ENCODE measurements around the gene NMT2. TPM values are rescaled to one million over a fixed set of nuclear protein-coding genes. Genes with fewer than 3 reads are reported as not detected.

NMT2 gene
- total RNA-seq, 1 donor: 84.2 TPM

DNA sequence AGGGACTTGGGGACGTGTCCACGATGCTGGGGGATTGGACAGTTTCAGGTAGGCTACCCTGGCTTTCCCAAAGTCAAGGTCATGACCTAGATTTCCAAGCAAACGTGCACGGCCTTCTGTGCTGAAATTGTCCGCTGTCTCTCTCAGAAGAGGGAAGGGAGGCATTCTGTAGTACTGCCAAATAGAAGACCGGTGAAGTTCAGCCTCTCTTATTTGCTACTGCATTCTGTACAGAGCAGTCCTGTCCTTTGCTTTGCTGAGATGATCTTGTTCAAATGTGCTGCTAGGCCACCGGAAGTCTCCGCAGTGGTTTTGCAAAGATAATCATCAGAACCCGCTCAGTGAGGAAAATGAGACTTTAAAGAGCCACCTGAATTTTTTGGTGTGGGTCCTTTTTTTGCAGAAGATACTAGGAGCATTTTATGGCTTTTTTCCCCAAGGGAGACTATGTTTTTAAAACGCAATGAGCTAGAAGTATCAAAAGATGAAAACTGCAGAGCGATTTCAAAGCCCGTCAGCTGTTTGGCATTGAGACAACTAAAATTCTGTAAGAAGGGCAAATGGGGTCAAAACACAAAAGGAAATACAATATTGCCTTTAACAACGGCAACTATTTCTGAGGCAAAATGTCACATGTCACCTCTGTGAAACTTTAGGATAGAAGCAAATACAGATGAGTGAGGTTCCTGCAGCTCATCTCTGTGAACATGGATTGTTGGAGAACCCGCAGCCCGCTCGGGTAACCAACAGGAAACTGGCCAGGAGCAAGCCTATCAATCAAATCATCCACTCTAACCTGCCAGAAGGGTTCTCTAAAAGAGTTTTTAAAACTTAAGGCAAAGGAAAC, 1.3 kb upstream of the NMT2 start:
- H3K4me3 ChIP-seq (ENCODE audit: low read depth, low read length): no peak overlapping the region
- no peak for DNase-seq (ENCODE audit: low read depth)

DNA sequence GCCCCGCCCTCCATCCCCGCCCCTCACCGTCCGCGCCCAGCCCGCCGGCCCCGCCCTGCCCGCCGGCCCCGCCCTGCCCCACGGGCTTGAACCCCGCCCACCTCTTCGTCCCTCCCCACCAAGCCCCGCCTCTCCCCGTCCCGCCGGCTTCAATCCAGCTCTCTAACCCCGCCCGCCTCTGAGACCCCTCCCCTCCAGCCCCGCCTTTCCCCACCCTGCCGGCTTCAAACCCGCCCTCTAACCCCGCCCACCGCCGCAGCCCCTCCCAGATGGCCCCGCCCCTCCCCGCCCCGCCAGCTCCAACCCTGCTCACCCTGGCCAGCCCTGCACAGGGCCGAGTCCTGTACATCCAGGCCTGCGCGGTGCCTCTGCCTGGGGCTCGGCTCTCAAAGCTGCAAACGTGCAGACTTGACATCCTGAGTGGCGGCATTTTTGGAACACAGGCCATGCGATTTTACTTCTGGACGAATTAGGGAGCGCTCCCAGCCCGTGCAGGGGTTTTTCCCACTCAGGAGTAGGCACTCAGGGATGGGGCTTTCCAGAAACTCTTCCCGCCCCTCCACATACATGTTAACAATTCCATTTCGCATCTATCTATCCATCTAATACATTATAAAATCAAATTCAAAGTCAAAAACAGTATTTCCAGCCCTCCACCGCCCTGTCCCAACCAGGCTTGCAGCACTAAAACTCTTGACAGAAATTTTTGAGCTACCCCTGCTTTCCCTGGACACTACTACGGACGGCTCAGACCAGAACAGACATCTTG, 477 bp upstream of the NMT2 start:
- no peak overlapping the region for H3K4me3 ChIP-seq (ENCODE audit: low read depth, low read length)
- peak; percentile 98 for DNase-seq (ENCODE audit: low read depth)
- TF ChIP-seq, protein P1, sequence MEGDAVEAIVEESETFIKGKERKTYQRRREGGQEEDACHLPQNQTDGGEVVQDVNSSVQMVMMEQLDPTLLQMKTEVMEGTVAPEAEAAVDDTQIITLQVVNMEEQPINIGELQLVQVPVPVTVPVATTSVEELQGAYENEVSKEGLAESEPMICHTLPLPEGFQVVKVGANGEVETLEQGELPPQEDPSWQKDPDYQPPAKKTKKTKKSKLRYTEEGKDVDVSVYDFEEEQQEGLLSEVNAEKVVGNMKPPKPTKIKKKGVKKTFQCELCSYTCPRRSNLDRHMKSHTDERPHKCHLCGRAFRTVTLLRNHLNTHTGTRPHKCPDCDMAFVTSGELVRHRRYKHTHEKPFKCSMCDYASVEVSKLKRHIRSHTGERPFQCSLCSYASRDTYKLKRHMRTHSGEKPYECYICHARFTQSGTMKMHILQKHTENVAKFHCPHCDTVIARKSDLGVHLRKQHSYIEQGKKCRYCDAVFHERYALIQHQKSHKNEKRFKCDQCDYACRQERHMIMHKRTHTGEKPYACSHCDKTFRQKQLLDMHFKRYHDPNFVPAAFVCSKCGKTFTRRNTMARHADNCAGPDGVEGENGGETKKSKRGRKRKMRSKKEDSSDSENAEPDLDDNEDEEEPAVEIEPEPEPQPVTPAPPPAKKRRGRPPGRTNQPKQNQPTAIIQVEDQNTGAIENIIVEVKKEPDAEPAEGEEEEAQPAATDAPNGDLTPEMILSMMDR (IDR thresholded peaks at IDR 0.05; ENCODE audit: insufficient read depth, low read depth, low read length): no peak

More for the DNA sequence above, 1.3 kb upstream of the NMT2 start:
- TF ChIP-seq, protein P1 (IDR thresholded peaks at IDR 0.05; ENCODE audit: insufficient read depth, low read depth, low read length): no peak

DNA sequence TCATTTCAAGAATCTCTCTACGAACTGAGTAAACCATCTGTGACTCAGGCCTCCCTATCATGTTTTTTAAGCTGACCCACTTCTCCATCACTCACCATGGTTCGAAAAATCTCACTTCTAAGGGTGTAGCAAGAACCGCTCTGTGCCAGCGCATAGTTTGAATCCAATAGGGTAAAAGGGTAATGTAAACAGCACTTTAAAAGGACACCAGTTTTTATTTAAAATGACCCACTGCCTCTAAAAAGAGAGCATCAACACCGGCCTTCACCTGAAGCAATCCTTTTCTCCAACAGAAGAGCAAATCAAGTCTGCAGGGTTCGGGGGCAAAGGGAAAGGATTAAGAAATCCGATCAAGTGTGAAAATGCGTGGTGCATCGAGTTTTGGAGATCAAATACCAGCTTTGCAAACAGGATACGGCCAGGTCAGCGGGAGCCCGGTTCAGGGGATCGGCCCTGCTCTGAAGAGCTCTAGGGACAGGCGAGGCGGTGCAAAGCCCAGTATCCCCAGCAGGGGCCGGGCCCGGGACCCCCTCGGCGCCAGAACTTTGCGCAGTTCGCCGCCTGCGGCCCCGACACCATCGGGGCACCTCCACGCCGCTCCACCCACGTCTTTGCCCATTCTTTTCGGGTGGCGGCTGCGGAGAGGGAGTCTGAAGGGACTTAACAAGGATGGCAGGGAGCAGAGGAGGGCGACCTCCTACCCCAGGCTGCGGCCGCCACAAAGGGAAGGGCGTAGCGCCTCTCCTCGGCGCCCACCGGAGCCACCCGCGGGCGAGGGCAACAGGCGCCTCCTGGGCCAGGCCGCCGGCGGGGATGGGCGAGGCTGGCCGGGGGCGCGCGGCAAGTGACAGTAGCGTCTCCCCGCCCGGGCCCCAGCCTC, 842 bp downstream of the NMT2 start:
- peak overlapping the region; percentile 79 for H3K4me3 ChIP-seq (ENCODE audit: low read depth, low read length)
- DNase-seq (ENCODE audit: low read depth): peak; percentile 57
- TF ChIP-seq, protein P1 (IDR thresholded peaks at IDR 0.05; ENCODE audit: insufficient read depth, low read depth, low read length): peak; percentile 55

DNA sequence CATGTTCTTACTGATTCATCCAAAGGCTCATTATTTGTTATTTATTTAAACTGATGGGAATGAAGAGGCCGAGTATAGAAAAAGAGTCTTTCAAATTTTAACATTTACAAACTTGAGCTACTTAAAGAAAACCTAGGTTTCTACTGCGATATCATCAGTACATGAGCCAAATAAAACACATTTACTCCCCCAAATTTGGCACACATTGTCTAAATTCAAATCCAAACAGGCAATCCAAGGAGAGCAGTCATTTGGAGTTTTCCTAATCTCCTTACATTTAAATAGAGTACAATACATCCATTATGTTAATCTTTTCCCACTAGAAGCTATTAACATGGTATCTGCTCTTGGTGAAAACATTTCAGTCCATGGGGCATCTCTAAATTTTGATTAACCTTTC, 2.2 kb downstream of the NMT2 start:
- peak overlapping the region; percentile 79 for H3K4me3 ChIP-seq (ENCODE audit: low read depth, low read length)
- TF ChIP-seq, protein P1 (IDR thresholded peaks at IDR 0.05; ENCODE audit: insufficient read depth, low read depth, low read length): no peak
- DNase-seq (ENCODE audit: low read depth): no peak

DNA sequence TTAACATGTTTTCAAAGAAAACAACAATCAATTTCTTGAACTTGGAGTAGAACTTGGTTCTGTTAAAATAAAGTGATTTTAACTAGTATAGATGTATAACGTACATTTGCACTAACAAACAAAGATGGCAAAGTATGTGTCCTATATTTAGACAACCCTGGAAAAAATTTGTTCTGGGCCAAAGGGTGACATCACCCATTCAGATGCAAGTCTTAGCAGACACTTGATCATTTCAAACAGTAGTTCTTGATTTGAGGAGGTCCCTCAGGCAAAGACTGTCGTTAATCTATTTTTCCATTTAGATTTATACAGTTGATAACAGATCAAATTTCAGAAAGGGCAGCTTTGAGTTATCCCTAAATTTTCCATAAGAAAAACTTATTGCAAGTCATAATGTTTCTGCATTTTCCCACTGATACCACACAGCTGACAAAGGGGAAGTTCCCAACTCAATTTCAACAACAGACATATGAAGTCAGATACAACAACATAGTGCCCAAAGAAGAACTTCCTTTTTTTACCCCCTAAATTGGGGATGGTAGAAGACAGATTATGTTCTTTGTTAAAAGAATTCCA, 5.2 kb downstream of the NMT2 start:
- no peak for DNase-seq (ENCODE audit: low read depth)
- H3K4me3 ChIP-seq (ENCODE audit: low read depth, low read length): no peak overlapping the region
- TF ChIP-seq, protein P1 (IDR thresholded peaks at IDR 0.05; ENCODE audit: insufficient read depth, low read depth, low read length): no peak

DNA sequence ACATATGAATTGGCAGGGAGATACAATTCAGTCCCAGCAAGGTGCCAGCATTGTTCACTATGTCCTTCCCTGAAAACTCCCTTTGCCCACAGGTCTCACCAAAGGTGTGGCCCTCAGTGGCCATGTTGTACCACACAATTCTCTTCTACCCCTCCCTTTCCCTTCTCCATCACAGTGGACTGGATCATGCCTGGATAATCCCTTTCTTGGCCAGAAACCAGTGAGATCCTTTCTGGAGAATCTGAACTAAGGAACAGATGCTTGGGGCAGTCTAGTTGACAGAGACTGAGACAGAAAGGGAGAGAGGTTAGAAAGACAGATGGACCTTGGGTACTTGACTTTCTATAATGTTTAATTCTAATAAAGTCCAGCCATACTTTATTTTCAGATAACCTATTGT, 9.5 kb downstream of the NMT2 start:
- no peak for DNase-seq (ENCODE audit: low read depth)
- TF ChIP-seq, protein P1 (IDR thresholded peaks at IDR 0.05; ENCODE audit: insufficient read depth, low read depth, low read length): no peak
- H3K4me3 ChIP-seq (ENCODE audit: low read depth, low read length): no peak overlapping the region

Measured in fibroblast of villous mesenchyme (primary cell).